ENCODE results near the gene SFXN3.

SFXN3 gene

GRCh38 chr10:101014230-101014884, 16.7 kb upstream of the SFXN3 start:
- FAIRE-seq (peak; percentile 92), DNase-seq (ENCODE audit: extremely low spot score, insufficient read length, low read depth) (no peak)

GRCh38 chr10:101014966-101015581, 16.0 kb upstream of the SFXN3 start:
- DNase-seq (ENCODE audit: extremely low spot score, insufficient read length, low read depth) (no peak), FAIRE-seq (no peak)

- no peak for FAIRE-seq
Measured at GRCh38 chr10:101015582-101015973, 15.5 kb upstream of the SFXN3 start.

GRCh38 chr10:101016814-101017213, 14.2 kb upstream of the SFXN3 start:
- FAIRE-seq (no peak), DNase-seq (ENCODE audit: extremely low spot score, insufficient read length, low read depth) (no peak)

More at GRCh38 chr10:101015582-101015973, 15.5 kb upstream of the SFXN3 start:
- no peak for DNase-seq (ENCODE audit: extremely low spot score, insufficient read length, low read depth)

- DNase-seq (ENCODE audit: extremely low spot score, insufficient read length, low read depth) (no peak), FAIRE-seq (no peak)
Measured at GRCh38 chr10:101018118-101018599, 12.9 kb upstream of the SFXN3 start.

- FAIRE-seq (peak; percentile 51), DNase-seq (ENCODE audit: extremely low spot score, insufficient read length, low read depth) (peak; percentile 50)
Measured at GRCh38 chr10:101018600-101019439, 12.2 kb upstream of the SFXN3 start.

GRCh38 chr10:101019440-101019703, 11.7 kb upstream of the SFXN3 start:
- no peak for DNase-seq (ENCODE audit: extremely low spot score, insufficient read length, low read depth)
- FAIRE-seq, result no peak

GRCh38 chr10:101020427-101021075, 10.5 kb upstream of the SFXN3 start:
- FAIRE-seq (no peak), DNase-seq (ENCODE audit: extremely low spot score, insufficient read length, low read depth) (no peak)

GRCh38 chr10:101021239-101021638, 9.8 kb upstream of the SFXN3 start:
- FAIRE-seq (no peak), DNase-seq (ENCODE audit: extremely low spot score, insufficient read length, low read depth) (no peak)

GRCh38 chr10:101021692-101022251, 9.3 kb upstream of the SFXN3 start:
- FAIRE-seq (no peak), DNase-seq (ENCODE audit: extremely low spot score, insufficient read length, low read depth) (no peak)

GRCh38 chr10:101022967-101023705, 7.9 kb upstream of the SFXN3 start:
- FAIRE-seq (no peak), DNase-seq (ENCODE audit: extremely low spot score, insufficient read length, low read depth) (no peak)

GRCh38 chr10:101027106-101027720, 3.8 kb upstream of the SFXN3 start:
- FAIRE-seq, result no peak
- no peak for DNase-seq (ENCODE audit: extremely low spot score, insufficient read length, low read depth)

GRCh38 chr10:101028446-101029337, 2.3 kb upstream of the SFXN3 start:
- DNase-seq (ENCODE audit: extremely low spot score, insufficient read length, low read depth) (no peak), FAIRE-seq (no peak)

- FAIRE-seq (no peak), DNase-seq (ENCODE audit: extremely low spot score, insufficient read length, low read depth) (no peak)
Measured at GRCh38 chr10:101029520-101030295, 1.3 kb upstream of the SFXN3 start.

GRCh38 chr10:101030496-101031127, 422 bp upstream of the SFXN3 start:
- no peak for DNase-seq (ENCODE audit: extremely low spot score, insufficient read length, low read depth)
- FAIRE-seq, result no peak

- no peak for FAIRE-seq
- DNase-seq (ENCODE audit: extremely low spot score, insufficient read length, low read depth), result no peak
Measured at GRCh38 chr10:101031796-101032636, 982 bp downstream of the SFXN3 start.
